Smooth muscle cell (in vitro differentiated cells): ENCODE results near the gene ERMARD. TPM values are rescaled to one million over a fixed set of nuclear protein-coding genes. Genes with fewer than 3 reads are reported as not detected.

Experiments used
- DNase-seq: peaks from one replicate; lab custom pipeline; 2025; ENCODE audit not compliant: unreplicated experiment; lab: John Stamatoyannopoulos, UW
- H2AFZ ChIP-seq: fragments of 200-600 bp; sonication (generic); 2 replicates; pipeline ENCODE4 v1.6.0; 2016; ENCODE audit warnings: antibody characterized with exemption, low read depth, mild to moderate bottlenecking
- H3F3A ChIP-seq: fragments of 200-600 bp; sonication (generic); 2 replicates; pipeline ENCODE4 v1.6.0; 2017; ENCODE audit warnings: antibody characterized with exemption, low read depth
- H3K27ac ChIP-seq: fragments of 200-600 bp; sonication (generic); 2 replicates; pipeline ENCODE4 v1.5.1; 2016; ENCODE audit warnings: low read depth, mild to moderate bottlenecking
- H3K27me3 ChIP-seq: fragments of 200-600 bp; sonication (generic); 2 replicates; pipeline ENCODE4 v1.6.1; 2016; ENCODE audit warnings: low read depth, mild to moderate bottlenecking
- H3K36me3 ChIP-seq: fragments of 200-600 bp; sonication (generic); 2 replicates; pipeline ENCODE4 v1.5.1; 2016; ENCODE audit warnings: low read depth
- H3K4me1 ChIP-seq: fragments of 200-600 bp; sonication (generic); 2 replicates; pipeline ENCODE4 v1.5.1; 2016; ENCODE audit warnings: low read depth
- H3K4me2 ChIP-seq: fragments of 200-600 bp; sonication (generic); 2 replicates; pipeline ENCODE4 v1.6.0; 2016; ENCODE audit warnings: mild to moderate bottlenecking
- H3K4me3 ChIP-seq: fragments of 200-600 bp; sonication (generic); 2 replicates; pipeline ENCODE4 v1.5.1; 2016; ENCODE audit warnings: mild to moderate bottlenecking
- H3K79me2 ChIP-seq: fragments of 200-600 bp; sonication (generic); 2 replicates; pipeline ENCODE4 v1.6.0; 2016; ENCODE audit warnings: low read depth, mild to moderate bottlenecking
- H3K9ac ChIP-seq: fragments of 200-600 bp; sonication (generic); 2 replicates; pipeline ENCODE4 v1.6.0; 2016; ENCODE audit warnings: low read depth
- H3K9me3 ChIP-seq: fragments of 200-600 bp; sonication (generic); replicated peaks from 2 replicates; pipeline ENCODE4 v1.5.1; 2016; ENCODE audit warnings: low read depth
- H4K20me1 ChIP-seq: fragments of 200-600 bp; sonication (generic); 2 replicates; pipeline ENCODE4 v1.6.0; 2016; ENCODE audit warnings: low read depth
- CTCF ChIP-seq: fragments of 200-600 bp; sonication (generic); IDR thresholded peaks from 2 replicates; pipeline ENCODE4 v1.5.1; 2017; ENCODE audit warnings: borderline replicate concordance, mild to moderate bottlenecking, antibody characterized with exemption; ENCODE audit not compliant: insufficient read depth, poor library complexity, severe bottlenecking
- WGBS: methylation state at CpG from one replicate; pipeline ENCODE4 v1.1.7; 2016; ENCODE audit warnings: low lambda C conversion rate; 5-methylcytosine and 5-hydroxymethylcytosine counted together
- polyA plus RNA-seq: library from polyadenylated mRNA; unstranded; fragments of >200 nt; fragmentation: Nextera tagmentation; extraction: Ambion mirVana; gene quantifications from 2 replicates; pipeline ENCODE4 v1.2.1, GENCODE V29; 2016
- total RNA-seq: library from RNA; depleted of rRNA; stranded (reverse); fragments of >200 nt; gene quantifications from 2 replicates; pipeline ENCODE4 v1.2.3, GENCODE V29; 2014

The ERMARD gene
- total RNA-seq (33.9 and 55.9 TPM in 2 replicates), polyA plus RNA-seq (21.3 and 23.2 TPM in 2 replicates)

- Histone ChIP-seq H3F3A (no peaks in the 10 kb centered on the region), H3K4me3 (peak within 1 kb of the TSS; percentile 93), H3K36me3 (no peaks in the 10 kb centered on the region), H3K27me3 (no peaks in the 10 kb centered on the region), H3K27ac (peak within 1 kb of the TSS; percentile 87), H3K4me1 (peaks cover 19% of the 10 kb centered on the region), H3K9me3 (no peaks in the 10 kb centered on the region), H3K9ac (peak within 1 kb of the TSS; percentile 98), H3K79me2 (peaks cover 17% of the 10 kb centered on the region), H2AFZ (peak within 1 kb of the TSS; percentile 81), H3K4me2 (peak within 1 kb of the TSS; percentile 98), H4K20me1 (no peaks in the 10 kb centered on the region)
- under 1% methylated on average over 75 of the region's 90 CpGs for WGBS
- peak; percentile 74 for DNase-seq
- peak; percentile 5 for TF ChIP-seq CTCF
Measured at GRCh38 chr6:169751242-169752073, at the start of gene ERMARD, which contains the start of gene DYNLT2. Gene ERMARD (plus strand): TSS chr6:169751622. CDS start chr6:169751658, 36 bp downstream. Gene DYNLT2 (minus strand): TSS chr6:169751572. CDS start chr6:169751458, 114 bp downstream.

- H3K4me2 ChIP-seq, result peak within 1 kb of the TSS; percentile 95
Measured at GRCh38 chr6:169701954-169702839, 49.2 kb upstream of the ERMARD start, which contains the start of the genes C6orf120 and WDR27. Gene C6orf120 (plus strand): TSS chr6:169702126. CDS start chr6:169702460, 334 bp downstream. Gene WDR27 (minus strand): TSS chr6:169702029. CDS start chr6:169689005, 13,024 bp downstream.

GRCh38 chr6:169702840-169703246, 48.6 kb upstream of the ERMARD start:
- WGBS, result 5% methylated on average over 22 of the region's 22 CpGs
- no peaks in the 10 kb centered on the region for H3K9me3 ChIP-seq
- no peak for DNase-seq
- peak overlapping the region; percentile 96 for H3K27ac ChIP-seq
- peaks cover 17% of the 10 kb centered on the region for H4K20me1 ChIP-seq
- no peaks in the 10 kb centered on the region for H3K27me3 ChIP-seq
- H3F3A ChIP-seq, result peaks cover 13% of the 10 kb centered on the region
- H3K4me1 ChIP-seq, result peaks cover 34% of the 10 kb centered on the region
- no peaks in the 10 kb centered on the region for H3K36me3 ChIP-seq
- no peak for TF ChIP-seq CTCF
- peak overlapping the region; percentile 95 for H3K4me2 ChIP-seq
- peak overlapping the region; percentile 84 for H3K4me3 ChIP-seq
- peak overlapping the region; percentile 97 for H3K9ac ChIP-seq
- H3K79me2 ChIP-seq, result peaks cover 34% of the 10 kb centered on the region
- H2AFZ ChIP-seq, result peak overlapping the region; percentile 87

More at GRCh38 chr6:169701954-169702839, 49.2 kb upstream of the ERMARD start, which contains the start of the genes C6orf120 and WDR27:
- H3F3A ChIP-seq, result peaks cover 13% of the 10 kb centered on the region
- H3K27me3 ChIP-seq, result no peaks in the 10 kb centered on the region
- peak within 1 kb of the TSS; percentile 87 for H2AFZ ChIP-seq
- H3K9ac ChIP-seq, result peak within 1 kb of the TSS; percentile 97
- peaks cover 17% of the 10 kb centered on the region for H4K20me1 ChIP-seq
- H3K4me1 ChIP-seq, result peaks cover 34% of the 10 kb centered on the region
- H3K9me3 ChIP-seq, result no peaks in the 10 kb centered on the region
- peaks cover 34% of the 10 kb centered on the region for H3K79me2 ChIP-seq
- TF ChIP-seq CTCF, result no peak
- DNase-seq, result peak; percentile 85
- peak within 1 kb of the TSS; percentile 96 for H3K27ac ChIP-seq
- WGBS, result under 1% methylated on average over 84 of the region's 92 CpGs
- H3K36me3 ChIP-seq, result no peaks in the 10 kb centered on the region
- peak within 1 kb of the TSS; percentile 84 for H3K4me3 ChIP-seq
